Breast epithelium (tissue), 4 donors: Measurements from ENCODE around the gene ZNF729. TPM values are rescaled to one million over a fixed set of nuclear protein-coding genes. Genes with fewer than 3 reads are reported as not detected.
"Not testable (repeated sequence)": the region's sequence is repeated elsewhere in the genome, so short reads cannot be mapped to it uniquely, and the experiment has no call there.

Experiments
- DNase-seq, 2 donors: peaks; one replicate each; pipeline ENCODE4 v3.0.0-alpha.2; 2019; ENCODE audit warnings: low spot score in 2 of 2
- H3K27ac ChIP-seq, 2 donors: fragments of 200-600 bp; sonication (generic) in 1 of 2; one replicate each; pipeline ENCODE4 v1.5.1; 2016 to 2019; ENCODE audit warnings: mild to moderate bottlenecking in 1 of 2
- H3K27me3 ChIP-seq, 2 donors: fragments of 200-600 bp; sonication (generic) in 1 of 2; one replicate each; pipeline versions ENCODE4 v1.5.1 to v1.6.0; 2017 to 2019; ENCODE audit warnings: control low read depth in 1 of 2, mild to moderate bottlenecking in 1 of 2
- H3K36me3 ChIP-seq: fragments of 200-600 bp; one replicate; pipeline ENCODE4 v1.5.1; 2019
- H3K4me1 ChIP-seq, 2 donors: fragments of 200-600 bp; sonication (generic); one replicate each; pipeline ENCODE4 v1.5.1; 2016 to 2019; ENCODE audit warnings: control low read depth in 1 of 2
- H3K4me3 ChIP-seq, 3 donors: fragments of 200-600 bp; sonication (generic); 1 replicate in 2 of 3; 2 replicates in 1 of 3; pipeline ENCODE4 v1.5.1; 2016 to 2019; ENCODE audit warnings: mild to moderate bottlenecking in 3 of 3, moderate library complexity in 2 of 3
- H3K9me3 ChIP-seq, 2 donors: fragments of 200-600 bp; sonication (generic) in 1 of 2; one replicate each; pipeline ENCODE4 v1.5.1; 2016 to 2019; ENCODE audit warnings: control low read depth in 1 of 2
- POLR2A ChIP-seq: fragments of 450-650 bp; IDR thresholded peaks from one replicate; pipeline ENCODE4 v1.6.1; 2016; ENCODE audit warnings: antibody characterized with exemption, mild to moderate bottlenecking, moderate library complexity
- POLR2AphosphoS5 ChIP-seq, 3 donors: sonication (generic); formaldehyde crosslinking; IDR thresholded peaks; one replicate each; pipeline ENCODE4 v1.6.1; 2017; ENCODE audit warnings: antibody characterized with exemption in 3 of 3
- intact Hi-C: fragments of 100-400 bp; cut with DNase I; formaldehyde crosslinking; loops from one replicate; pipeline ENCODE4 v1.15.1; 2023; ENCODE audit warnings: low total_unique reads
- total RNA-seq, 3 donors: library from RNA; depleted of rRNA; stranded (reverse); fragments of >200 nt; gene quantifications; one replicate each; pipeline ENCODE4 v1.1.0, GENCODE V29; 2016
- TF ChIP-seq, protein P1 (sequence below), 3 donors: fragments of 450-650 bp; IDR thresholded peaks; one replicate each; pipeline ENCODE4 v1.5.1; 2016 to 2017; ENCODE audit warnings: antibody characterized with exemption in 3 of 3, mild to moderate bottlenecking in 3 of 3, moderate library complexity in 3 of 3

Gene ZNF729
- total RNA-seq, 3 donors from 2014 or later = 0.73 TPM; not detected in 2

DNA sequence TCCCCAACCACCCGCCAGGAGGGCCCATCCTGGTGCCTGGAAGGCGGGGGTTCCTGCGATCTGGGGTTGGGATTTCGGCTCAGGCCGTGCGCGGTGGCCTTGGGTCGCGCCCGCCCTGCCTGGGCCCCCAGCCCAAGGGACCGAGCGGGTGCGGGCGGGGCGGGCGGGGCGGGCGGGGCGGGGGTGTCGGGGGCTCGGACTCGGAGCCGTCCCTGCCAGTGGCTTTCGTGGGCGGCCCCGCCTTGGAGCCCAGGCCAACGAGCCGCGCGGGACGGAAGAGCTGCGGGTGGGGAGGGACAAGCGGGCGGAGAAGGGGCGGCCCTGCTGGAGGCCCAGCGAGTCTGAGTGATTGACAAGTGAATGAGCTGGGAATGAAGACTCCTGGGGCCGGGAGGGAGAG, 24.6 kb upstream of the ZNF729 start:
- H3K9me3 ChIP-seq = peaks cover 7 to 9% of the 10 kb centered on the region in 2 donors
- intact Hi-C loops = no loop called here
- no peaks in the 10 kb centered on the region for H3K4me1 ChIP-seq
- no peak overlapping the region for H3K4me3 ChIP-seq
- H3K27me3 ChIP-seq = no peaks in the 10 kb centered on the region
- H3K27ac ChIP-seq = no peak overlapping the region
- no peaks in the 10 kb centered on the region for H3K36me3 ChIP-seq
- DNase-seq = no peak
- no peak for TF ChIP-seq POLR2AphosphoS5 (IDR thresholded peaks at IDR 0.05)
- TF ChIP-seq POLR2A = no peak
- TF ChIP-seq, protein P1, sequence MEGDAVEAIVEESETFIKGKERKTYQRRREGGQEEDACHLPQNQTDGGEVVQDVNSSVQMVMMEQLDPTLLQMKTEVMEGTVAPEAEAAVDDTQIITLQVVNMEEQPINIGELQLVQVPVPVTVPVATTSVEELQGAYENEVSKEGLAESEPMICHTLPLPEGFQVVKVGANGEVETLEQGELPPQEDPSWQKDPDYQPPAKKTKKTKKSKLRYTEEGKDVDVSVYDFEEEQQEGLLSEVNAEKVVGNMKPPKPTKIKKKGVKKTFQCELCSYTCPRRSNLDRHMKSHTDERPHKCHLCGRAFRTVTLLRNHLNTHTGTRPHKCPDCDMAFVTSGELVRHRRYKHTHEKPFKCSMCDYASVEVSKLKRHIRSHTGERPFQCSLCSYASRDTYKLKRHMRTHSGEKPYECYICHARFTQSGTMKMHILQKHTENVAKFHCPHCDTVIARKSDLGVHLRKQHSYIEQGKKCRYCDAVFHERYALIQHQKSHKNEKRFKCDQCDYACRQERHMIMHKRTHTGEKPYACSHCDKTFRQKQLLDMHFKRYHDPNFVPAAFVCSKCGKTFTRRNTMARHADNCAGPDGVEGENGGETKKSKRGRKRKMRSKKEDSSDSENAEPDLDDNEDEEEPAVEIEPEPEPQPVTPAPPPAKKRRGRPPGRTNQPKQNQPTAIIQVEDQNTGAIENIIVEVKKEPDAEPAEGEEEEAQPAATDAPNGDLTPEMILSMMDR (IDR thresholded peaks at IDR 0.05) = no peak

DNA sequence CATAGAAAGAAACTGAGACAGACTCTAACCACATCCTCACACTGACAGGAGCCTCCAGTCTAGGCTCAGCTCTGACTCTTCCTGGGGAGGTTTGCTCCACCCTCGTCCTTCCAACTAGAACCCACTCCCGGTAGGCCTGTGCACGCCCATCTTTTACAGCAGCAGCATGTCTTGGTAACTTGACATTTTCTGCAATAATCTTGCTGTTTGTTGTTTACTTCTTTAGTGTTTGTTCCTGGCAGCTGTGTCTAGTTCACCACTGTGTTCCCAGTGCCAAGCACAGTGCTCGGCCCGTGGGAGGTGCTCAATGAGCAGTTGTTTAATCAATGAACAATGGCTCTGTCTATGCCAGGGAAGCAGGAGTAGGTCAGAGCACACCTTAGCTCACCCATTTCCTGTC, 23.1 kb upstream of the ZNF729 start:
- Histone ChIP-seq H3K4me1 (no peaks in the 10 kb centered on the region), H3K27me3 (no peaks in the 10 kb centered on the region), H3K27ac (no peak overlapping the region), H3K36me3 (no peaks in the 10 kb centered on the region), H3K4me3 (no peak overlapping the region), H3K9me3 (peaks cover 7 to 9% of the 10 kb centered on the region in 2 donors)
- DNase-seq = no peak
- intact Hi-C loops = no loop called here
- TF ChIP-seq POLR2AphosphoS5 (IDR thresholded peaks at IDR 0.05) = no peak
- TF ChIP-seq POLR2A = no peak
- TF ChIP-seq, protein P1 (IDR thresholded peaks at IDR 0.05) = no peak

DNA sequence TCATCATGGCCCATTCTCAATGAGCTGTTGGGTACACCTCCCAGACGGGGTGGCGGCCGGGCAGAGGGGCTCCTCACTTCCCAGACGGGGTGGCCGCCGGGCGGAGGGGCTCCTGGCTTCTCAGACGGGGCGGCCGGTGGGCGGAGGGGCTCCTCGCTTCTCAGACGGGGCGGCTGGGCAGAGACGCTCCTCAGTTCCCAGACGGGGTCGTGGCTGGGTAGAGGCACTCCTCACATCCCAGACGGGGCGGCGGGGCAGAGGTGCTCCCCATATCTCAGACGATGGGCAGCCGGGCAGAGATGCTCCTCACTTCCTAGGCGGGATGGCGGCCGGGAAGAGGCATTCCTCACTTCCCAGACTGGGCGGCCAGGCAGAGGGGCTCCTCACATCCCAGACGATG, 35.3 kb downstream of the ZNF729 start:
- H3K27ac ChIP-seq, DNase-seq, H3K36me3 ChIP-seq, H3K4me3 ChIP-seq, H3K27me3 ChIP-seq, H3K4me1 ChIP-seq, intact Hi-C loops: not testable (repeated sequence)
- peaks cover 13 to 55% of the 10 kb centered on the region in 2 donors for H3K9me3 ChIP-seq

DNA sequence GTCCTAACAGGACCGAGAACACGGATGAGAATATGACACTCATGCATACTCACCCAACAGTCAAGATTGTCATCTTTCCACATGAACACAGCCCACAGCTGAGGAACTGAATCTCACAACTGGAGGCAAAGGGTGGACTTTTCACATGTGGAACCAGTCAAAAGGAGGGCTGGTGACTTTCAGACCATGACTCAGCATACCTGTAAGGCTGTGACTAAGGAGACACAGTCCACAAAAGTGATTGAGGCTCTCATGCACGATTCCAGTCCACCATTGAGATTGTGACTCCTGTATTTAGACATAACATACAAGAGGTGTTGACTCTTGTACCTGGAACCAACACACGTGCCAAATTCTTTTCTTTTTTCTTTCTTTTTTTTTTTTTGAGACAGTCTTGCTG, 40.0 kb downstream of the ZNF729 start:
- no peaks in the 10 kb centered on the region for H3K36me3 ChIP-seq
- no peak for DNase-seq
- no peak overlapping the region for H3K4me3 ChIP-seq
- no peaks in the 10 kb centered on the region for H3K27me3 ChIP-seq
- H3K9me3 ChIP-seq = peaks cover 22 to 45% of the 10 kb centered on the region in 2 donors
- intact Hi-C loops = no loop called here
- TF ChIP-seq POLR2AphosphoS5 (IDR thresholded peaks at IDR 0.05) (no peak), POLR2A (no peak)
- TF ChIP-seq, protein P1 (IDR thresholded peaks at IDR 0.05) = no peak
- H3K27ac ChIP-seq = no peak overlapping the region
- H3K4me1 ChIP-seq = no peaks in the 10 kb centered on the region

DNA sequence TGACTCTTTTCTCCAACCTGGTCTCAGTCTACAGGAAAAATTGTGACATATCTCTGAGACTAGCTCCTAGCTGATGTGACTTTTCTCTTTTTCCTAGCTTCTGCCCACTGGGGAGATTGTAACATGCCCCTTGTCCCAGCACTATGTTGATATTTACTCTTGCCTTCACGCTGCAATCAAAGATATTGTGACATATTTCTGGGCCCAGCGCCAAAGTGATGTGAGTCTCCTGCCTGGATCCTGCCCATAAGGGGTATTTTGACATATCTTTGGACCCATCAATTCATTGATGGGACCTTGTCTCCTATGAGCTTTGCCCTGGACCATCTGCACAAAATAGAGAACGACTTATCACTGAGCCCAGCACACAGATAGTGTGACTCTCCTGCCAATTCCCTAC, 41.1 kb downstream of the ZNF729 start:
- Histone ChIP-seq H3K27ac (no peak overlapping the region), H3K4me3 (no peak overlapping the region), H3K4me1 (no peaks in the 10 kb centered on the region), H3K27me3 (no peaks in the 10 kb centered on the region), H3K36me3 (no peaks in the 10 kb centered on the region), H3K9me3 (peaks cover 16 to 36% of the 10 kb centered on the region in 2 donors)
- no peak for TF ChIP-seq POLR2AphosphoS5 (IDR thresholded peaks at IDR 0.05)
- TF ChIP-seq, protein P1 (IDR thresholded peaks at IDR 0.05) = no peak
- TF ChIP-seq POLR2A = no peak
- intact Hi-C loops = no loop called here
- DNase-seq = no peak

DNA sequence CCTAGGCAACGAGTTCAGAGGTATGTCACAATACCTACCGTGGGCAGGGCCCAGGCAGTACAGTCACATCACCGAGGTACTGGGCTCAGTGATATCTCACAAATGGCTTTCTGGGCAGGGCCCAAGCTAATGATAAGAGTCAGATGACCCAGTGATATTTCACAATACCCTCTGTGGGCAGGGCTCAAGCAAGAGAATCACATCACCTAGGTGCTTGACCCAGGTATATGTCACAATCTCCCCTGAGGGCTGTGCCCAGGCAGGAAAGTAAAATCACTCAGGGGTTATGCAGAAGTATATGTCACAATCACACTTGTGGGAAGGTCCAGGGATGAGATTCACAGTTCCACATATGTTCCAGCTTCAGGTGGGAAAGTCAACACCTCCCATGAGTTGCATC, 45.3 kb downstream of the ZNF729 start:
- TF ChIP-seq, protein P1 (IDR thresholded peaks at IDR 0.05) = no peak
- H3K27ac ChIP-seq = no peak overlapping the region
- no peaks in the 10 kb centered on the region for H3K27me3 ChIP-seq
- no peak overlapping the region for H3K4me3 ChIP-seq
- H3K9me3 ChIP-seq = peaks cover 9 to 23% of the 10 kb centered on the region in 2 donors
- H3K4me1 ChIP-seq = no peaks in the 10 kb centered on the region
- H3K36me3 ChIP-seq = no peaks in the 10 kb centered on the region
- DNase-seq = no peak
- intact Hi-C loops = no loop called here
